ENCODE measurements around the gene RTL10. TPM values are rescaled to one million over a fixed set of nuclear protein-coding genes. Genes with fewer than 3 reads are reported as not detected.

RTL10 gene
- polyA plus RNA-seq, 1 donor from 2014 or later: 11.7 TPM

- no peak overlapping the region for H3K9ac ChIP-seq (ENCODE audit: low read length)
- H4K20me1 ChIP-seq (ENCODE audit: insufficient read depth): no peaks in the 10 kb centered on the region
- H3K27ac ChIP-seq (ENCODE audit: low read length): no peak overlapping the region
- H3K79me2 ChIP-seq (replicated peaks; ENCODE audit: insufficient read depth, low read length): no peaks in the 10 kb centered on the region
- TF ChIP-seq POLR2AphosphoS5 (IDR thresholded peaks at IDR 0.05) (no peak), MXI1 (conservative IDR thresholded peaks at IDR 0.05; ENCODE audit: poor library complexity, severe bottlenecking) (no peak), CTCF (IDR thresholded peaks at IDR 0.05; ENCODE audit: poor library complexity, severe bottlenecking) (no peak), EP300 (conservative IDR thresholded peaks at IDR 0.05; ENCODE audit: poor library complexity, severe bottlenecking) (no peak), EZH2 (IDR thresholded peaks at IDR 0.05; ENCODE audit: borderline replicate concordance, insufficient read depth, low read length, poor library complexity, severe bottlenecking) (no peak), RAD21 (conservative IDR thresholded peaks at IDR 0.05) (no peak), REST (IDR thresholded peaks at IDR 0.05; ENCODE audit: borderline replicate concordance) (no peak), SMC3 (conservative IDR thresholded peaks at IDR 0.05; ENCODE audit: poor library complexity) (no peak)
- H3F3A ChIP-seq (ENCODE audit: insufficient read depth, low read length, poor library complexity, severe bottlenecking): no peaks in the 10 kb centered on the region
- no peaks in the 10 kb centered on the region for H3K9me3 ChIP-seq (ENCODE audit: low read length)
- no peak overlapping the region for H2AFZ ChIP-seq (ENCODE audit: low read depth, low read length)
- no peaks in the 10 kb centered on the region for H3K36me3 ChIP-seq (ENCODE audit: insufficient read depth, low read length)
- H3K4me2 ChIP-seq (ENCODE audit: low read length): no peak overlapping the region
- no peaks in the 10 kb centered on the region for H3K9me2 ChIP-seq (ENCODE audit: insufficient read depth, low read length)
- H3K4me3 ChIP-seq (ENCODE audit: low read length): no peak overlapping the region
- no peaks in the 10 kb centered on the region for H3K27me3 ChIP-seq (ENCODE audit: insufficient read depth, low read depth, low read length)
Observed at GRCh38 chr22:19828035-19828401, 26.7 kb downstream of the RTL10 start.

GRCh38 chr22:19827341-19828034 is 27.2 kb downstream of the RTL10 start:
- H3K9ac ChIP-seq (ENCODE audit: low read length): no peak overlapping the region

More at GRCh38 chr22:19827341-19828034, 27.2 kb downstream of the RTL10 start:
- H3K36me3 ChIP-seq (ENCODE audit: insufficient read depth, low read length): no peaks in the 10 kb centered on the region
- H2AFZ ChIP-seq (ENCODE audit: low read depth, low read length): no peak overlapping the region
- H3K9me3 ChIP-seq (ENCODE audit: low read length): no peaks in the 10 kb centered on the region
- H3K4me2 ChIP-seq (ENCODE audit: low read length): no peak overlapping the region
- H3K27me3 ChIP-seq (ENCODE audit: insufficient read depth, low read depth, low read length): no peaks in the 10 kb centered on the region
- TF ChIP-seq SMC3 (conservative IDR thresholded peaks at IDR 0.05; ENCODE audit: poor library complexity): no peak
- TF ChIP-seq REST (IDR thresholded peaks at IDR 0.05; ENCODE audit: borderline replicate concordance): no peak
- TF ChIP-seq MXI1 (conservative IDR thresholded peaks at IDR 0.05; ENCODE audit: poor library complexity, severe bottlenecking): no peak
- no peak for TF ChIP-seq TAF1 (IDR thresholded peaks at IDR 0.05; ENCODE audit: low read depth)
- TF ChIP-seq EP300 (conservative IDR thresholded peaks at IDR 0.05; ENCODE audit: poor library complexity, severe bottlenecking): no peak
- no peak for TF ChIP-seq EZH2 (IDR thresholded peaks at IDR 0.05; ENCODE audit: borderline replicate concordance, insufficient read depth, low read length, poor library complexity, severe bottlenecking)
- TF ChIP-seq POLR2AphosphoS5 (IDR thresholded peaks at IDR 0.05): no peak
- no peak for TF ChIP-seq CTCF (IDR thresholded peaks at IDR 0.05; ENCODE audit: poor library complexity, severe bottlenecking)
- TF ChIP-seq RAD21 (conservative IDR thresholded peaks at IDR 0.05): no peak
- H3F3A ChIP-seq (ENCODE audit: insufficient read depth, low read length, poor library complexity, severe bottlenecking): no peaks in the 10 kb centered on the region
- no peak overlapping the region for H3K4me3 ChIP-seq (ENCODE audit: low read length)
- no peak overlapping the region for H3K27ac ChIP-seq (ENCODE audit: low read length)
- no peaks in the 10 kb centered on the region for H4K20me1 ChIP-seq (ENCODE audit: insufficient read depth)
- no peaks in the 10 kb centered on the region for H3K79me2 ChIP-seq (replicated peaks; ENCODE audit: insufficient read depth, low read length)
- H3K9me2 ChIP-seq (ENCODE audit: insufficient read depth, low read length): no peaks in the 10 kb centered on the region
